Activated CD8-positive, alpha-beta memory T cell treated with anti-CD3 and anti-CD28 coated beads, Interleukin-2, amount 50 U/mL, for 48 hours (primary cell): ENCODE results near the gene DLGAP4.

Experiments
- DNase-seq: peaks from one replicate; pipeline ENCODE4 v3.0.0-alpha.2; 2020

Gene DLGAP4

DNA sequence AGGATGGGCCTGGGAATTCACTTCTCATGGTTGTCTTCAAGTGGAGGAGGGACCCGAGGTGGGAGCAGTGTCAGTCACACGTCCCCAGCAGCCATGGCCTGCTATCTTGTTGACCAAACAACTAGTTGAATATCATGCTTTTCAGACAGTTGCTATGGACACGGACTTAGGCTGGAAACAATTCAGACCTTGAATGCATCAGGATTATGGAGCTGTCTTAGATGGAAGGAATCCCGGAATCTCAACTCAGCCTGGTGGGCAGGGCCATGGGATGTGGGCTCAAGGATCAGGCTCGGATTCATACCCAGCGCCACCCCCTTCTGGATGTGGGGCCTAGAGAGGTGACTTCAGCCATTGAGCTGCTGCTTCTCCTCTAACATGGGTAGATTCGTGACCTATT lies 112.6 kb downstream of the DLGAP4 start:
- no peak for DNase-seq

DNA sequence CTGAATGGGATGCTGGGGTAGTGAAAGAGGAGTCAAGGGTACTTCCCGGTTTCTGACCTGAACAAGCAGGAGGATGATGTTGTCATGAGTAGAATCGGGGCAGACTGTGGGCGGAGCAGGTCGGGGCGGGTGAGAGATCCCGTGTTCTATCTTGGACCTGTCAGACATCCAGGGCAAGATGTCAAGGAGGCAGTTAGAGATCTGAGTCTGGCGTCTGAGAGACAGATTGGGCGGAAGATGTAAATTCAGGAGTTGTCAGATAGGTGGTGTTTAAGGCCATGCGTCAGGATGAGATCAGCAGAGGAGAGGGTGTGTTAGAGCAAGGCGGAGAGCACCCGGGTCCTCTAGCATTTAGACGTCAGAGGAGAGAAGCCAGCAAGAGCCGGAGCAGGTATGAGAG lies 115.5 kb downstream of the DLGAP4 start:
- DNase-seq = no peak

DNA sequence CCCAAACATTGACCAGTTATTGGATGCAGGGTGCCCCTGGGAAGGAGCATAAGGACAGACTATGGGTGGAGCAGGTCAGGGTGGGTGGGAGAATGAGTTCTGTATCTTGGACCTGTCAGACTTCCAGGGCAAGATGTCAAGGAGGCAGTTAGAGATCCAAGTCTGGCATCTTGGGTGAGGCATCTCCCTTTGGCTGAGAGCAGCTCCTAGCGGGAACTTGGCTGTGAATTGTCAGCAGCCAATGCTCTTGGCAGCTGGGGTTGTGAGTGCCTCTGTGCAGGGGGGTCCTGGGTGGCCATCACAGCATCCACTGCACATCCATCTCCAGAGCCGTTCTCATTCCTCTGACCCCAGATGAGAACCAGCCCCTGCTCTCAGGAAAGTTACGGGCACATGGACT lies 118.2 kb downstream of the DLGAP4 start:
- DNase-seq = no peak

DNA sequence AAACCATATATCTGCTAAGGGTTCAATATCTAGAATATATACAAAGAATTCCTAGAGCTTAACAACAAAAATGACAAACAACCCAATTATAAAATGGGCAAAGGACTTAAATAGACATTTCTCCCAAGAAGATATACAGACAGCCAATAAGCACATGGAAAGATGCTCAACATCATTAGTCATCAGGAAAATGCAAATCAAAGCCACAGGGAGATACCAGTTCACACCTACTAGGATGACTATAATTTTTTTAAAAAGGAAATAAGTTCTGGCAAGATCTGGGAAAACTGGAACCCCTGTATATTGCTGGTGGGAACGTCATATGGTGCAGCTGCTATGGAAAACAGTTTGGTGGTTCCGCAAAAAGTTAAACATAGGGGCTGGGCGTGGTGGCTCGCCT lies 119.0 kb downstream of the DLGAP4 start:
- no peak for DNase-seq

DNA sequence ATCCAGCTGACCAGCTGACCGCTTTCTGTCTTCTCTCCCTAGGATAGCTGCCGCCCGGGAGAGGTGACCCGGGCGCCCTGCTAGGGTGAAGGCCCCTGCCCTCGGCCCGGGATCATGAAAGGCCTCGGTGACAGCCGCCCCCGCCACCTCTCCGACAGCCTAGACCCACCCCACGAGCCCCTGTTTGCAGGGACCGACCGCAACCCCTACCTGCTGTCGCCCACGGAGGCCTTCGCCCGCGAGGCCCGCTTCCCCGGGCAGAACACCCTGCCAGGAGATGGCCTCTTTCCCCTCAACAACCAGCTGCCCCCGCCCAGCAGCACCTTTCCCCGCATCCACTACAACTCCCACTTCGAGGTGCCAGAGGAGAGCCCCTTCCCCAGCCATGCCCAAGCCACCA lies 125.5 kb downstream of the DLGAP4 start:
- no peak for DNase-seq

DNA sequence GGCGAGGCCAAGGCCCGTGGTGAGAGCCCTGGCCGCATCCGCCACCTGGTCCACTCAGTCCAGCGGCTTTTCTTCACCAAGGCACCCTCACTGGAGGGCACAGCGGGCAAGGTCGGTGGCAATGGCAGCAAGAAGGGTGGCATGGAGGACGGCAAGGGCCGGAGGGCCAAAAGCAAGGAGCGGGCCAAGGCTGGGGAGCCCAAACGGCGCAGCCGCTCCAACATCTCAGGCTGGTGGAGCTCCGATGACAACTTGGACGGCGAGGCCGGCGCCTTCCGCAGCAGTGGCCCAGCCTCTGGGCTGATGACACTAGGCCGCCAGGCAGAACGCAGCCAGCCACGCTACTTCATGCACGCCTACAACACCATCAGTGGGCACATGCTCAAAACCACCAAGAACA lies 126.0 kb downstream of the DLGAP4 start:
- DNase-seq = no peak

DNA sequence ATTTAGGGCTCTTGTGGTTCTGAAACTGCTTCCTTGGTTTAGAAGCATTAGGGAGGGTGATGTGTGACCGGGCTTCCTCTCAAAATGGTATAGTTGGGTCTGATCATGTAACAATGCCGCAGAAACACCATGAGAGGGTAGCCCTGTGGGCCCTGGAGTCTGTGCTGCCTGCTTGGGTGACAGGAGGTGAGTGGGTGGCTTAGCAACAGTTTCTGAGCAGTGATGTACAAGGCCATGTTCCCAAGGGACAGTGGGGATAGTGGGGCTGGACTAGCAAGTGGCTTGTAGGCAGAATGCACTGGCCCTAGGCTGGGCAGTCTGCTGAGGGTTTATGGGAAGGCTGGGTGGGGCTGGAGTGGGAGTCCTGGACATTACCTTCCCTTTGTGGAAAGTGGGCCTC lies 128.2 kb downstream of the DLGAP4 start:
- no peak for DNase-seq

DNA sequence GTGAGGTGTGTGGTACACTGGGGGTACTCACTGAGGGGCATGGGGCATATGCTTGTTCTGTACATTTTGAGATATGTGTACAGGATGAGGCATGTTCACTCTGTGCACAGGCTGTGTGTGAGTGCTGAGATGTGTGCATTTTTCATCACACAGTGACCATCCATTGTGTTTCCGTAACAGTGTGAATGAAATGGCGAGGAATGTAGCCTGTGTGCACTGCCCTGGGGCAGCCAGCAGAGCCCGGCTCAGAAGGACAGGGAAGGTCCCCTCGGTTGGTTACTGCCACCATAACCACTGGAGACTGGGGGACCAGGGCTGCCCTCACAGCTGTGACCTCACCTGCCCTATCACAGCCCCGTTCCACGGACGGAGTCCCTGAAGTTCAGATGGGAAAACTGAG lies 129.0 kb downstream of the DLGAP4 start:
- no peak for DNase-seq

DNA sequence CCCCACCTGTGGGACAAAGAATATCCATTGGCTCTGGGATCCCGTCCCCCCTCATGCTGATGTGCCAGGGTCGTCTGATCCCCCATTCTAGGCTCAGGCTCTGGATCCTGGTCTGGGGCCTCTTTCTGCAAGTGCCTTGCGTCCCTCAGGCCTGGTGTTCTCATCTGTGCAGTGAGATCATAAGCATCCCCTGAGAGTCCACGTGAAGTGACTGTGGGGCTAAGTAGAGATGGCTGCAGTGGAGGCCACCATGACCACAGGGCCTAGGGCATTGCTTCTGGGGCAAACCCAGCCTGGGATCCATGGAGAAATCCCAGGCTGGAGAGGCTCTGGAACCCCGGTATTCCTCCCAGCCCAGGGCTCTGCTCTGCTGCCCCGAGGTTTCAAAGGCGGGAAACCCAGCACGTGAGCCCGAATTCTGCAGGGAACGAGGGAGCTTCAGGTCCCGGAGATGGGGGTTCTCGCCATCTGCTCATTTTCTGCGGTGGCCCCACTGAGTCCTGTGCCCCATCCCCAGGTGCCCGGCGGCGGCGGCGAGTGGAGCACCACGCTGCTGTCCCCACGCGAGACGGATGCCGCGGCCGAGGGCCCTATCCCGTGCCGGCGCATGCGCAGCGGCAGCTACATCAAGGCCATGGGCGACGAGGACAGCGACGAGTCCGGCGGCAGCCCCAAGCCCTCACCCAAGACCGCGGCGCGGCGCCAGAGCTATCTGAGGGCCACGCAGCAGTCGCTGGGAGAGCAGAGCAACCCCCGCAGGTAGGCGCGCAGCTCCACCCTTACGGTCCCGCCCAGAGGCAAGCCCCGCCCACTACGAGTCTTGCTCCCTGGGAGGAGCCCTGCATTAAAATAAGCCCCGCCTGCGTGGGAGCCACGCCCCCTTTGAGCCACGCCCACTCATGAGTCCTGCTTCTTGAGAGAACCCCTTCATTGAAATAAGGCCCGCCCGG lies 129.7 kb downstream of the DLGAP4 start:
- peak; percentile 92 for DNase-seq

DNA sequence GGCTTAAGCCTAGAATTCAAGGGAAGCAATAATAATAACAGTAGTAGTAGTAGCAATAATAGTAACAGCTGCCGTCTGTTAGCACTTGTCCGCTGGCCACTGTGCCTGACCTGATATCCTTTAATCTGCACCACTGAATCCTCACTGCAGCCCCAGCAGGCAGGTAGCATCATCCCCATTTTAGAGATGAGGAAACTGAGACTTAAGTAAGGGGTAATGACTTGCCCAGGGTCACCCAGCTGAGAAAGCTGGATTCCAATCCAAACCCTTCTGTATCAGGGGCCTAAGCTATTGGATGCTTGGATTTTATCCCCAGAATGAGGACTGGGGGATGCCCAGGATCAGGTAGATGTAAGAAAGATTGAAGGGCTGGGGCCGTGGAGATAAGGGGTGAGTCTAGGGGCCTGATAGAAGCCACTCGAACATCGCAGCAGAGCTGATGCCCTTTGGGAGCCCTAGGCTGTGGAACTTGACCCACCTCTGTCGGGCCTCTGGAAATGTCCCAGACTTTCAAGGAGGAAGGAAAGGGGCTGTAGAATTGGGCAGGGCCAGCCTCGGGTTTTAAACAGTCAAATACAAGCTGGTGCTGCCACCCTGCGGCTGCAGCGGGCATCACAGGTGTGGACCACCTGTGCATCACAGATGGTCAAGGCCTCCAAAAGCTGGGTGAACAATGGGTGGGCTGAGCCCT lies 133.0 kb downstream of the DLGAP4 start:
- DNase-seq = peak; percentile 89

DNA sequence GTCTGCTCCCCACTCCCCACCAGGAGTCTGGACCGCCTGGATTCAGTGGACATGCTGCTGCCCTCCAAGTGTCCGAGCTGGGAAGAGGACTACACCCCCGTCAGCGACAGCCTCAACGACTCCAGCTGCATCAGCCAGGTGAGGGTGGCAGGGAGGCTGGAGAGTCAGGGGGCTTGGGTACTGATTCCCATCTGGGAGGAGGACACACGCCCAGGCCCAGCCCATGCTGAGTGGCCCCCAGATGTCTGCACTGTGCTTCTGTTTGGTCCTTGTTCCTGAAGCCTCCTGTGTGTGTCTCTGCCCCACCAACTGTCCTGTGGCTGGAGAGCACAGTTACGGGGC lies 133.6 kb downstream of the DLGAP4 start:
- DNase-seq = no peak

DNA sequence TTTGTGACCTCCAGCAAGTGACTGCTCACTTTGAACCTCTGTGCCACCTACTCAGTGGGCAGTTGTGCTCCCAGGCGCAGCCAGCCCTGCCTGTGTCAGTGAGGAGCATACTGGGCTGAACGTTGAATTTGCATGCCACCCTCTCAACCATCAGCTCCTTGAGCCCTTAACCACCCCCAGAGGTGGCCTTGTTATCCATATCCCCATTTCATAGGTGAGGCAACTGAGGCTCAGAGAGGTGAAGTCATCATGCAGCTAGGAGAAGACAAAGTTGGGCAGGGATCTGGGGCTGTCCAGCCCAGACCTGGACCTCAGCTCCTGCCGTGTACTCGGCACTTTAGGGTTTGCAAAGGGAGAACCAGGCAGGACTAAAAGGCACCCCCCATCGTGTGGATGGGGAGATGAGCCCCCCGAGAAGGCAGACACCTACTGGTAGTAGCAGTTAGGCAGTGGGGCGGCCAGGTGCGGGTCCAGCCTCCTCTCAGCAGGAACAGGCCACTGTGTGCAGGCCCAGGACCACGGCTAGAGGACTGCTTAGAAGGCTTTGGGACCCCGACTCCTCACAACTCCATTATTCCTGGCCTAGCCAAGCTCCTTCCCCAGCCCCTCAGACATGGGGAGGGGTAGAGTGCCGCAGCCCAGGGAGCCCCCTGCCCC lies 134.4 kb downstream of the DLGAP4 start:
- no peak for DNase-seq

DNA sequence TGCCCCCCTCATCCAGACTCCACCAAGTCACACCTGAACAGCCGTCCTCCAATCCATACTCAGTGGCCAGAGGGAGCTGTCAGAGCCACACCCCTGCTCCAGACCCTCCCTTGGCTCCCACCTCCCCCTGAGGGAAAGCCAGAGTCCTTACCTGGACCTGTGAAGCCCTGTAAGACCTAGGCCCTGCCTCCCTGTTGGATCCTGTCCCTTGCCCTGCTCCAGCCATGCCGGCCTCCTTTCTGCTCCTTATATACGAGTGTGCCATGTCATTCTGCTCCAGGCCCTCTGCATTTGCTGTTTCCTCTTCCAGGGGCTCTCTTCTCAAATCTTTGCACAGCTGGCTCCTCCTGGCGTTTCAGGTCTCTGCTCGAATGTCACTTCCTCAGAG lies 134.9 kb downstream of the DLGAP4 start:
- DNase-seq = no peak

DNA sequence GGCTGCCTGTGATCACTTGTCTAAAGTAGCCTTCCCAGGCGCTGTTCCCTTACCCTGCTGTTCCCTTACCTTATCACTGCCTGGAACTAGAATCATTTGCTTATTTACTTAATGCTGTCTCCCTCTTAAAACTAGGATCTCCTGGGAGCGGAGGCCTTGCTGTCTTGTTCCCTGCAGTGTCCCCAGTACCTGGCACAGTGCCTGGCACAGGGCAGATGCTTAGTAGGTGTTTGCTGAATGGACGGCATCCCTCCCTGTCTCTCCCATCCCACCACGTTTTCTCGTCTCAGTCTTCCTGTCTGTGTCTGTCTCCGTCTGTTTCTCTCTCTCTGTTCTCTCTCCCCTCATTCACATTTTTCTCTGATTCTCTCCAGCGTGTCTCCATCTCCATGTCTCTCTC lies 135.3 kb downstream of the DLGAP4 start:
- no peak for DNase-seq

DNA sequence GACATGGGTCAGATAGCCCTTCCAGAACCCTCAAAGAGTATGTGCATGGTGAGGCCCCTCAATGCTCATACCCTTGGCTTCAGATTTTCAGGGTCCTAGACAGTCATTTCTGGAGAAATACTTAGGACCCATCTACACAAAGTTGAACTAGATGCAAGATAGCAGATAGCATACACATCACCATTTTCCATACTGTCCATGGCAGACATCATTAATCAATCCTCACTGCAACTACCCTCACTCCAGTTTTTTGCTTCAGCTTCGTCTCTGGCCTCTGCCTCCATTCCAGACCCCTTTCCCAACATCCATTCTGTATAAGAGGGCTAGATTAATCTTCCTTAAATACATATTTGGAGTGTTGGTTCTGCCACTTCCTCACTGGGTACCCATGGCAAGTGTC lies 139.7 kb downstream of the DLGAP4 start:
- DNase-seq = no peak

DNA sequence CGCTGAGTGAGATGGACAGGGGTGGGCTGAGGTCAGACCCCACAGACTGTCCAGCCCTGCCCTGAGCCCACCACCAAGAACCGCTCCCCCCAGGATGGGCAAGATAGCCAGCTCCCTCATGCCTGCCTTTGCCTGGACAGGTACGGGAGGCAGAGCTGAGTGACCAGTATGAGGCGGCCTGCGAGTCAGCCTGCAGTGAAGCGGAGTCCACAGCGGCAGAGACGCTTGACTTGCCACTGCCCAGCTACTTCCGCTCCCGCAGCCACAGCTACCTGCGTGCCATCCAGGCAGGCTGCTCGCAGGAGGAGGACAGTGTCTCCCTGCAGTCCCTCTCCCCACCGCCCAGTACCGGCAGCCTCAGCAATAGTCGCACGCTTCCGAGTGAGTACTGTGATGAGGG lies 140.4 kb downstream of the DLGAP4 start:
- DNase-seq = no peak

DNA sequence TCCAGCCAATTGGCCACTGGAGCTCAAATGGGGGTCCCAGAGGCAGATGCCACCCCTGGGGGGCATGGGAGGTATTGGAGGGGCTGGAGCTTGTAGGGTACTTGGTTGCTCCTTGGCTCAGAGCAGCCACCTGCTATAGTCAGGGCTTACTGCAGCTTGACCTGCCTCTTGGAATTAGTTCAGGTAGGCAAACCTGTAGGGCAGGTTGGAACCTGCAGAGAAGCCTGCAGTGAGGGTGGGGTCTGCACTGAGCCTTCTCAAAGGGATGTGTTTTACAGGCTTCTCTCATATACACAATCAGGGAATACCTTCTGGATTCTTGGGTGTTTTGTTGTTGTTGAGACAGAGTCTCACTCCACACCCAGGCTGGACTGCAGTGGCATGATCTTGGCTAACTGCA lies 141.0 kb downstream of the DLGAP4 start:
- no peak for DNase-seq

DNA sequence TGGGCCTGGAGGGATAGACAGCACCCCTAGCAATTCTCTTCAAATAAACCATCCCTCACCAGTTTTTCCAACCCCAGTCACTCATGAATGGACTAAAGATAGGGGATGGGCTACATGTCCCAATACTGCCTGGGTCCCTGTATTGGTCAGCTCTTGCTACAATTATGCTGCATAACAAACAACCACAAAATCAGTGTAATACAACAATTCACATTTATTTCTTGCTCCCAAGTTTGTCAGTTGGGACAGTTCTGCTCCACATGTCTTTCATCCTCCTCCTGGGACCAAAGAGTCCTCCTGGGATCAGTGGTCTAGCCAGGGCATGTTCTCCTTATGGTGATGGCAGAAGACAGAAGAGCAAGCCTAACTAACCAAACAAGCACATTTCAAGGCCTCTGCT lies 143.5 kb downstream of the DLGAP4 start:
- DNase-seq = no peak

DNA sequence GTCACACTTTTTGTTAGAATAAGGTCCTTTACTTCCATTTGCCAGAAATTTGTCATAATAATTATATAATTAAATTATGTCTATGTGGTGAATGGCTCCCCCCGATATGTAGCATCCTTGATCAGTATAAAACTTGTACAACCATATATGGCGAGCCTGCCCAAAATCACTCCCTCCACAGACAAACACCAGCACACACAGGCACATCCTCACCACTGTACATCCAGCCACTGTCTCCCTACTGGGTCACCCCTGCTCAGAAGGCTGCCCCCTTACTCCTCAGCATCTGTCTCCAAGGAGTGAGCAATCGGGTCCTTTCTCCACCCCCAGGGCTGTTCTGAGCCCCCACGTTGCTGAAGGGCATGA lies 148.2 kb downstream of the DLGAP4 start:
- no peak for DNase-seq

DNA sequence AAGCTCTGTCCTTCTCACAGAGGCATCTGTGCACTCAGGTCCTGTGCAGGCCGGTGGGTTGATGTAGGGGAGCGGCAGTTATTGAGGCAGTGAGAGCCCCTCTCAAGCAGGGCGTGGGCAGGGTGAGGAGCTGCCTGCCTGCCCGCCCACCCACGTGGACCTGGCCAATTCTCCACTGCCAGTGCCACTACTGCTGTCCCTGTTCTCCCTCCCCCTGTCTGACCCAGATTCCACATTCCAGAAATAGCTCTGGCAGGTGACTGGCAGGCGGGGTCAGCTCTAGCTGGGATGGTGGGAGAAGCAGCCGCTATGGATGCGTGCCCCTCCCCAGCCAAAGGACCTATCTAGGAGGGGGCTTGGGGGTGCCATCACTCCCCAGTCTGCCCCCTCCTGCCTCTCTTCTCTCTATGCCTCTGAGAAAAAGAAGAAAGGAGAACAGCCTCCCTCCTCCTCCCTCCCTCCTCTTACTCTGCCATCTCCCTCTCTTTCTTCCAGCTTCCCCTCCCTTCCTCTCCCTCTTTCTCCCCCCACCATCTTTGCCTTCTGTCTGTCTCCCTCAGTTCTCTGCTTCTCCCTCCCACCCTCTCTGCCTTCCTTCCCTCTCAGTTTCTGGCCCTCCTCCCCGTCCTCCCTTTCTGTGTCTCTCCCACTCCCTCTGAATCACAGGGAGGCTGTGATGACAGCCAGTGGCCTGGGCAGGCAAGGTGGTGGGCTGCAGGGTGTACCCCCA lies 148.7 kb downstream of the DLGAP4 start:
- no peak for DNase-seq

DNA sequence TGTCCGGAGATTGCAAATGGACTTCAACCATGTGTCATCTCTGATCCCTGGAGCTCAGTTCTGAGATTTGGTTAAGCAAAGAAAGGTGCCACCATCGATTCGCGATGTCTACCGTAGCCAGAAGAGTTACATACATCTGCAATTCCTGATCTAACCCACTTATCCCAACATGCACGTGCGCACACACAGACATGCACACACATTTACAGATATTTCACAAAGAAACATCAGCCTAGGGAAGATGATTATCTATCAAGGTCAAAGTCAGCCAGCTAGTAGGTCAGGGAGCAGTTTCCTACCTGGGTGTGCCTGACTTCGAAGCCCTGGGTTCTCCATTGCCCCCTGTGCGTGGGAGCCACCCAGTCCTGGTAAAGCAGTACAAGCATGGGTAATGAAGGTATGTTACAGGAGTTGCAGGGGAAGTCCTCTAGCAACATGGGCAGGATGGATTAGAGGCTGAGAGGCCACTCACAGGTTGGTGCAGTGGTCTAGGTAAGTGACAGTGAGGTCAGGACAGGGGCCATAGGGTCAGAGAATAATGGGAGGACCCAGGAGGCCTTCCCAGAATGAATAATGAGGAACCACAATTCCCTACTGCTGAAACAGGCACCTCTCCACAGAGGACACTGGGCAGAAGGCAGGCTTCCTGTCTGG lies 150.0 kb downstream of the DLGAP4 start:
- no peak for DNase-seq

DNA sequence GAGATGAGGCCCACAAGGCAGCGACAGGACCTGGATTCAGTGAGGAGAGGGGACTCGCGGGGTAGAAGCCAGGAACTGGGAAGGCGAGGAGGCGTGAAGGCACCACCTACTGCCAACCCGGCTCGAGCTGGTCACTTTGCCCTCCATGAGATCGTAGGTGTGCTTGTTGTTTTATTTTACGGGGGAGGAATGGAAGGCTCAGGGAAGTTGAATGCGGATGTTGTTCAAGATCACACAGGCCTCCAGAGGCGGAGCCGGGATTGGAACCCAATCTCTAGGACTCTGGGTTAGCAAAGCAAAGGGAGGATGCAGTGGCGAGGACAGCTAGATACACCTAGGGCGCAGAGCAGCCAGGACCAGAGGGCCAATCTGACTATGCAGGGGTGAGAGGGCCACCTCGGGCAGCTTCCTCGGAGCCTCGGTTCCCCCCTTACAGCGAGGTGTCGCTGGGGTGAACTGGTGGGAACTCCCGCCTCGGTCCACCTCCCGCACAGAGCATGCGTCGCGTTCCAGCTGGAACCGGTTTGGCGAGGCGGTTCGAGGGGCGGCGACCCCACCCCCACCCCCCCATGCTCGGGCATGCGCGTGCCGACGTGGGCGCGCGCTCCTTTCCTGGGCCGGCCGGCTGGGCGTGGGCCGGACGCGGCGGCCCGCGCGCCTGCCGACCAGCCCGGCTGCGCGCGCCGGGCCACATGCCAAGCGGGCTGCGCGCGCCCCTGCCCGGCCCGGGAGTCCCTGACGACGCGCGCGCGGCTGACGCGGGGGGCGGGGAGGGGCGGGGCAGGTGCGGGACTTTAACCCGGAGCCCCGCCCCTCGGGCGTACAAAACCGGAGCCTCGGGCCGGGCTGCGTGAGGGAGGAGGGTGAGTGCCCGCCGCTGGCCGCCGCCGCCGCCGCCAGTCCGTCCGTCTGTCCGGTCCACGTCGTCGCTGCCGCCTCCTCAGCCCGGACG lies 154.8 kb downstream of the DLGAP4 start:
- peak; percentile 92 for DNase-seq
